Smooth muscle cell (in vitro differentiated cells): Measurements from ENCODE around the gene ZKSCAN3. TPM values are rescaled to one million over a fixed set of nuclear protein-coding genes. Genes with fewer than 3 reads are reported as not detected.

Experiments used
- DNase-seq: peaks from one replicate; lab custom pipeline; 2025; ENCODE audit not compliant: unreplicated experiment; lab: John Stamatoyannopoulos, UW
- H2AFZ ChIP-seq: fragments of 200-600 bp; sonication (generic); 2 replicates; pipeline ENCODE4 v1.6.0; 2016; ENCODE audit warnings: antibody characterized with exemption, low read depth, mild to moderate bottlenecking
- H3F3A ChIP-seq: fragments of 200-600 bp; sonication (generic); 2 replicates; pipeline ENCODE4 v1.6.0; 2017; ENCODE audit warnings: antibody characterized with exemption, low read depth
- H3K27ac ChIP-seq: fragments of 200-600 bp; sonication (generic); 2 replicates; pipeline ENCODE4 v1.5.1; 2016; ENCODE audit warnings: low read depth, mild to moderate bottlenecking
- H3K27me3 ChIP-seq: fragments of 200-600 bp; sonication (generic); 2 replicates; pipeline ENCODE4 v1.6.1; 2016; ENCODE audit warnings: low read depth, mild to moderate bottlenecking
- H3K36me3 ChIP-seq: fragments of 200-600 bp; sonication (generic); 2 replicates; pipeline ENCODE4 v1.5.1; 2016; ENCODE audit warnings: low read depth
- H3K4me1 ChIP-seq: fragments of 200-600 bp; sonication (generic); 2 replicates; pipeline ENCODE4 v1.5.1; 2016; ENCODE audit warnings: low read depth
- H3K4me2 ChIP-seq: fragments of 200-600 bp; sonication (generic); 2 replicates; pipeline ENCODE4 v1.6.0; 2016; ENCODE audit warnings: mild to moderate bottlenecking
- H3K4me3 ChIP-seq: fragments of 200-600 bp; sonication (generic); 2 replicates; pipeline ENCODE4 v1.5.1; 2016; ENCODE audit warnings: mild to moderate bottlenecking
- H3K79me2 ChIP-seq: fragments of 200-600 bp; sonication (generic); 2 replicates; pipeline ENCODE4 v1.6.0; 2016; ENCODE audit warnings: low read depth, mild to moderate bottlenecking
- H3K9ac ChIP-seq: fragments of 200-600 bp; sonication (generic); 2 replicates; pipeline ENCODE4 v1.6.0; 2016; ENCODE audit warnings: low read depth
- H3K9me3 ChIP-seq: fragments of 200-600 bp; sonication (generic); replicated peaks from 2 replicates; pipeline ENCODE4 v1.5.1; 2016; ENCODE audit warnings: low read depth
- H4K20me1 ChIP-seq: fragments of 200-600 bp; sonication (generic); 2 replicates; pipeline ENCODE4 v1.6.0; 2016; ENCODE audit warnings: low read depth
- CTCF ChIP-seq: fragments of 200-600 bp; sonication (generic); IDR thresholded peaks from 2 replicates; pipeline ENCODE4 v1.5.1; 2017; ENCODE audit warnings: borderline replicate concordance, mild to moderate bottlenecking, antibody characterized with exemption; ENCODE audit not compliant: insufficient read depth, poor library complexity, severe bottlenecking
- WGBS: methylation state at CpG from one replicate; pipeline ENCODE4 v1.1.7; 2016; ENCODE audit warnings: low lambda C conversion rate; 5-methylcytosine and 5-hydroxymethylcytosine counted together
- polyA plus RNA-seq: library from polyadenylated mRNA; unstranded; fragments of >200 nt; fragmentation: Nextera tagmentation; extraction: Ambion mirVana; gene quantifications from 2 replicates; pipeline ENCODE4 v1.2.1, GENCODE V29; 2016
- total RNA-seq: library from RNA; depleted of rRNA; stranded (reverse); fragments of >200 nt; gene quantifications from 2 replicates; pipeline ENCODE4 v1.2.3, GENCODE V29; 2014

ZKSCAN3 gene
- total and polyA plus RNA-seq, 2 experiments from 2014 or later = 3.6 to 5.2 TPM

- no peak for TF ChIP-seq CTCF
- DNase-seq = no peak
- Histone ChIP-seq H3K9me3 (no peaks in the 10 kb centered on the region), H3K4me2 (no peak overlapping the region), H2AFZ (no peak overlapping the region), H3K4me3 (no peak overlapping the region), H3K36me3 (no peaks in the 10 kb centered on the region), H4K20me1 (no peaks in the 10 kb centered on the region), H3K27me3 (no peaks in the 10 kb centered on the region), H3F3A (peaks cover 10% of the 10 kb centered on the region), H3K4me1 (peaks cover 14% of the 10 kb centered on the region), H3K79me2 (peaks cover 4% of the 10 kb centered on the region), H3K9ac (no peak overlapping the region), H3K27ac (no peak overlapping the region)
- 100% methylated on average over 1 of the region's 1 CpG for whole genome bisulfite sequencing
Measured at GRCh38 chr6:28333599-28334018, 16.1 kb upstream of the ZKSCAN3 start.

GRCh38 chr6:28334286-28335039 lies 15.3 kb upstream of the ZKSCAN3 start:
- 88% methylated on average over 7 of the region's 7 CpGs for WGBS
- Histone ChIP-seq H3K4me3 (peak overlapping the region; percentile 57), H3K4me2 (peak overlapping the region; percentile 79), H3K79me2 (peaks cover 4% of the 10 kb centered on the region), H3K27ac (peak overlapping the region; percentile 95), H3F3A (peaks cover 10% of the 10 kb centered on the region), H4K20me1 (no peaks in the 10 kb centered on the region), H3K4me1 (peaks cover 14% of the 10 kb centered on the region), H3K9me3 (no peaks in the 10 kb centered on the region), H3K36me3 (no peaks in the 10 kb centered on the region), H3K27me3 (no peaks in the 10 kb centered on the region), H2AFZ (no peak overlapping the region), H3K9ac (no peak overlapping the region)
- no peak for TF ChIP-seq CTCF
- DNase-seq = no peak

DNA sequence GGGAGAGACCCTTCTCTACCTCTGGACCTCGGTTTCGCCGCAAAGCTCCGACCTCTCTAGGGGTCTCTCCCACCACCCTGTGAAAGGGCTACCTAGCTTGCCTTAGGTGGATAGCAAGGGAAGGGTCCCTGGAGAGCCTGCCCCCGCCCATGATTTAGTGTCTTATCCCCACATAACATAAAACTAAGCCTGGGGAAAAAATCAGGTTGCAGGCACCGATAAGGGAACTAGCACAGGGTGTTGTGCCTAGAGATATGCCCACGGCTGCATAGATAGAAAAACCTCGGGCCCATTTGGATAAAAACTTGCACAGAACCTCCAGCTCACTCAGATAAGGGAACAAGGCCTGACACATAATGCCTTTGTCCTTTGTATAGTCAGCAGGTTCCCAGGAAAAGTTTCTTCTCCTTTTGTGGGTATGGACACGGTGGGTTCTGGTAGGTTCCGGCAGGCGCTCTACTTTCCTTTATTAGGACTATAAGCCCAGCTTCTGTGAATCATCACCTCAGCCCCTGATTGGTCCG lies 14.6 kb upstream of the ZKSCAN3 start:
- H3K9ac ChIP-seq = peak overlapping the region; percentile 26
- DNase-seq = no peak
- H4K20me1 ChIP-seq = no peaks in the 10 kb centered on the region
- TF ChIP-seq CTCF = no peak
- H3K4me1 ChIP-seq = peaks cover 14% of the 10 kb centered on the region
- H3F3A ChIP-seq = peaks cover 10% of the 10 kb centered on the region
- peak overlapping the region; percentile 57 for H3K4me3 ChIP-seq
- H3K27ac ChIP-seq = peak overlapping the region; percentile 95
- H3K9me3 ChIP-seq = no peaks in the 10 kb centered on the region
- no peaks in the 10 kb centered on the region for H3K36me3 ChIP-seq
- H3K4me2 ChIP-seq = peak overlapping the region; percentile 79
- peaks cover 4% of the 10 kb centered on the region for H3K79me2 ChIP-seq
- H3K27me3 ChIP-seq = no peaks in the 10 kb centered on the region
- no peak overlapping the region for H2AFZ ChIP-seq
- WGBS = 40% methylated on average over 12 of the region's 12 CpGs
